Measurements from ENCODE around the gene GRIN1. TPM values are rescaled to one million over a fixed set of nuclear protein-coding genes. Genes with fewer than 3 reads are reported as not detected.

The GRIN1 gene
- total and polyA plus RNA-seq, 12 donors = not detected

DNA sequence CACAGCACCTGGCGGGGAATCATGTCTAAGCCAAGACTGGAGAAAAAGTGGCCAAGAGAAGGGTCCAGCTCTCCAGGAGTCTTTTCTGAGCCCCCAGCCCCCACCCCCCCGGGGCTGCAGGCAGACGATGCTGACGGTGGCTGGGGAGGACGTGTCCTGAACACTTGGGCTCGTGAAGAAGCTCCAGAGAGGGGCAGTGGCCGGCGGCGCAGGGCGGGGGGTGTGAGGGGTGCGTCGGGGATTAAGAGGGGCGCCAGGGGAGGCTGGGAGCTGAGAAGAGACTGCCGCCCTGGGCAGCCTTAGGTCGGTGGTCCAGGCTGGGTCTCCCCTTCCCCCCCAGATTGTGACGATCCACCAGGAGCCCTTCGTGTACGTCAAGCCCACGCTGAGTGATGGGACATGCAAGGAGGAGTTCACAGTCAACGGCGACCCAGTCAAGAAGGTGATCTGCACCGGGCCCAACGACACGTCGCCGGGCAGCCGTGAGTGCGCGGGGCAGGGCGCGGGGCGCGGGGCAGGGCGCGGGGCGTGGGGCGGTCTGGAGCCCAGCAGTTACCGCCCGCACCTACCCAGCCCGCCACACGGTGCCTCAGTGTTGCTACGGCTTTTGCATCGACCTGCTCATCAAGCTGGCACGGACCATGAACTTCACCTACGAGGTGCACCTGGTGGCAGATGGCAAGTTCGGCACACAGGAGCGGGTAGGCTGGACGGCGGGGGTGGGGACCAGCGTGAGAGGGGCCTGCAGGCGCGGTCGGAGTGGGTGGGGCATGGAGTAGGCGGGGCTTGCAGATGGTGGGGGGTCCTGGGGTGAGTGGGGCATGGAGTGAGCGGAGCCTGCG, 22.0 kb downstream of the GRIN1 start:
- H3K27ac ChIP-seq = no peak overlapping the region
- ATAC-seq (no peak), DNase-seq (no peak)
- no peak for TF ChIP-seq CTCF (IDR thresholded peaks at IDR 0.05)
- no peaks in the 10 kb centered on the region for H3K9me3 ChIP-seq
- peaks cover 55 to 100% (median 100%) of the 10 kb centered on the region in 7 donors for H3K27me3 ChIP-seq
- no peak overlapping the region for H3K4me3 ChIP-seq
- H3K36me3 ChIP-seq = no peaks in the 10 kb centered on the region
- WGBS, 2 donors = 32 to 36% methylated on average over 55 to 56 of the region's 56 CpGs
- intact Hi-C loops (cut with DNase I) = no loop called here
- H3K4me1 ChIP-seq = peaks cover 3 to 30% (median 25%) of the 10 kb centered on the region in 9 donors

- Histone ChIP-seq H3K4me1 (peaks cover 3 to 23% (median 17%) of the 10 kb centered on the region in 9 donors), H3K4me3 (no peak overlapping the region), H3K27ac (no peak overlapping the region), H3K36me3 (no peaks in the 10 kb centered on the region), H3K27me3 (peaks cover 64 to 100% (median 100%) of the 10 kb centered on the region in 7 donors), H3K9me3 (no peaks in the 10 kb centered on the region)
- DNase-seq (no peak), ATAC-seq (no peak)
- no peak for TF ChIP-seq CTCF (IDR thresholded peaks at IDR 0.05)
- WGBS, 2 donors = 3 to 5% methylated on average over 55 to 69 of the region's 71 CpGs
- intact Hi-C loops (cut with DNase I) = no loop called here
Observed at GRCh38 chr9:137161558-137162486, 22.9 kb downstream of the GRIN1 start.

- peak in 3 of 9 donors; percentile 21 to 25 (median 22) for TF ChIP-seq CTCF (IDR thresholded peaks at IDR 0.05)
- Histone ChIP-seq H3K27me3 (peaks cover 72 to 100% (median 100%) of the 10 kb centered on the region in 7 donors), H3K27ac (no peak overlapping the region), H3K4me1 (peaks cover 4 to 27% (median 20%) of the 10 kb centered on the region in 9 donors), H3K4me3 (peak overlapping the region; percentile 5 to 41 (median 30)), H3K9me3 (no peaks in the 10 kb centered on the region), H3K36me3 (no peaks in the 10 kb centered on the region)
- WGBS, 2 donors = 4 to 6% methylated on average over 74 of the region's 74 CpGs
- ATAC-seq (peak in 5 of 8 donors; percentile 21 to 46 (median 41)), DNase-seq (no peak)
- intact Hi-C loops (cut with DNase I) = no loop called here
Observed at GRCh38 chr9:137162505-137163364, 23.8 kb downstream of the GRIN1 start.
